Urinary bladder (tissue), 4 donors: ENCODE results near the gene C6orf132. TPM values are rescaled to one million over a fixed set of nuclear protein-coding genes. Genes with fewer than 3 reads are reported as not detected.

Source experiments
- DNase-seq: peaks from one replicate; pipeline ENCODE4 v3.0.0-alpha.2; 2015; ENCODE audit errors: extremely low spot score
- H3K27ac ChIP-seq: one replicate; pipeline ENCODE4 v1.5.1; 2013; ENCODE audit warnings: low read depth, mild to moderate bottlenecking, moderate library complexity
- H3K36me3 ChIP-seq: one replicate; pipeline ENCODE4 v1.6.1; 2013; ENCODE audit warnings: mild to moderate bottlenecking, moderate library complexity; ENCODE audit not compliant: insufficient read depth
- H3K4me1 ChIP-seq: one replicate; pipeline ENCODE4 v1.6.1; 2013; ENCODE audit warnings: mild to moderate bottlenecking, moderate library complexity; ENCODE audit not compliant: insufficient read depth
- H3K4me3 ChIP-seq: one replicate; pipeline ENCODE4 v1.5.1; 2013; ENCODE audit warnings: low read depth, low read length
- WGBS: extraction: QIAGEN DNeasy Blood & Tissue Kit; methylation state at CpG from one replicate; pipeline ENCODE4 v1.1.7; 2013; 5-methylcytosine and 5-hydroxymethylcytosine counted together
- polyA plus RNA-seq: library from polyadenylated mRNA; stranded (reverse); fragments of 200-250 nt; gene quantifications from one replicate; pipeline ENCODE4 v1.2.3, GENCODE V29; 2013
- total RNA-seq: library from RNA; depleted of rRNA; stranded (reverse); fragments of >200 nt; gene quantifications from one replicate; pipeline ENCODE4 v1.2.3, GENCODE V29; 2014
- donor health status: healthy with polysubstance abuse.
- donor health status: healthy.

C6orf132 gene
- total and polyA plus RNA-seq, 2 donors, result 2.7 to 4.4 TPM

DNA sequence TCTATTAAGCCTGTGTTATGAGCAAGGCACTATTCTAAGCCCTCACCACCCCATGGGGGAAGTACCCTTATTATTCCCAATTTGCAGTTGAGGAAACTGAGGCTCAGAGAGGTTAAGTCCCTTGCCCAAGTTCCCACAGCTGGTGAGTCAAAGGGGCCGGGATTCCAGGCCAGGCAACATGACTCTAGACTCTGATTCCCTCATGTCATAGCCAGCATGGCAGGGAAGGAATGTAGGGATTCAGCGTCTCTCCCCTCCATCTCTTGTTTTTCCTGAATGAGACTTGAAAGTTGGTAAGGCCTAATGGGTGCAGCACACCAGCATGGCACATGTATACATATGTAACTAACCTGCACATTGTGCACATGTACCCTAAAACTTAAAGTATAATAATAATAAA, 6.7 kb downstream of the C6orf132 start:
- H3K27ac ChIP-seq, result no peak overlapping the region
- no peak overlapping the region for H3K4me3 ChIP-seq
- WGBS, result 91% methylated on average over 2 of the region's 2 CpGs
- H3K36me3 ChIP-seq, result no peaks in the 10 kb centered on the region
- no peak for DNase-seq
- no peaks in the 10 kb centered on the region for H3K4me1 ChIP-seq

DNA sequence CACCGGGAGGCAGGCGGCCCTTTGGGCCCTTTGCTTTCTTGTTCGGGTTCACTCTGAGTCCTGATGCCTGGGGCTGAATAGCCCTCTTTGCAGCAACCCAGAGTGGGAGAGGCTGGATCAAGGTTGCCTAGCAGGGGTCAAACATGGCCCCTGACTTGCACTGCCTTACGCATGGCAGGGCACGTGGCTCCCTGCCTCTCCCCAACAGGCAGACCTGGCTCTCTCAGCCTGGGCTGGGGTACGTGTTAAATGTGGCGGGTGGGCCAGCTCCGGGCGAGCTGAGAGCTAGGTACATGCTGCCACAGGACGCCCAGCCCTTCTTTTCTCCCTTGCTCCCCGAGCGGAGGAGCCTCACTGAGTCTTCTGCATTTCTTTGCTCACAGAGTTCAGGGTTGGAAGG, 7.3 kb downstream of the C6orf132 start:
- 88% methylated on average over 12 of the region's 12 CpGs for WGBS
- DNase-seq, result no peak
- Histone ChIP-seq H3K27ac (no peak overlapping the region), H3K4me1 (no peaks in the 10 kb centered on the region), H3K36me3 (no peaks in the 10 kb centered on the region), H3K4me3 (no peak overlapping the region)

DNA sequence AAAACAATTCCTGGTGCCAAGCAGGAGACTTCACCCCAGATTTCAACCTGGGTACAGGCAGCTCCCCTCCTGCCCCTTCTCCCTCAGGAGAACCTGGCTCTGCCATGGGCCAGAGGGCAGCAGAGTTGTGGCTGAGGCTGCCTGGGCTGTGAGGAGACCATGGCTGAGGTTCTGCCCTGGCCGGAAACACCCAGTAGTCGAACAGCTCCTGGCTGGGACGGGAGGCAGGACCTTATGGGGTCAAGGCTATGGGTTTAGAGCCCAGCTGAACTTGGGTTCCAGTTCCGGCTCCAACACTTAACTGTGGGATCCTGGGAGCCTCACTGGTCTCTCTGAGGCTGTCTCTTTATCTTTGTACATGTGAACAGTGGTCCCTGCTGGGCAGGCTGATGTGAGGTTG, 8.5 kb downstream of the C6orf132 start:
- H3K4me1 ChIP-seq, result no peaks in the 10 kb centered on the region
- no peaks in the 10 kb centered on the region for H3K36me3 ChIP-seq
- no peak overlapping the region for H3K4me3 ChIP-seq
- no peak for DNase-seq
- H3K27ac ChIP-seq, result no peak overlapping the region
- WGBS, result 91% methylated on average over 4 of the region's 4 CpGs

DNA sequence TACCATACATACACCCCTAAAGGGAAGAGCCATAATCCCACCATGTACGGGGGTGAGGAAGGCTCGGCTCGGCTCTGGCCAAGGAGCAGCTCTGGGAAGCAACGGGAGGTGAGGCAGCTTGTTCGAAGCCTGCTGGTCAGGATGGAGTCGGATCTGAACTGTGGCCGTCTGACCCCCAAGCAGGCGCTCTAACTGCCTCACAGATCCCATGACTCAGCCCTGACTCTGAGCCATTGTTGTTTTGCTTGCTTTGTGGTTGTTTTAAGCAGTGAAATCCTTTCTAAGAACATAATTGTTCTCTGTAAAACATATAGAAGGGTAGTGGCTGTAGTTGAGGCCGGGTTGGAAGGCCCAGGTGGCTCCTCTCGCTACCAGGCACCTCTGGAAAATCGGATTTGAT, 10.9 kb downstream of the C6orf132 start:
- H3K27ac ChIP-seq, result no peak overlapping the region
- DNase-seq, result no peak
- no peaks in the 10 kb centered on the region for H3K36me3 ChIP-seq
- WGBS, result 89% methylated on average over 11 of the region's 11 CpGs
- H3K4me3 ChIP-seq, result no peak overlapping the region
- no peaks in the 10 kb centered on the region for H3K4me1 ChIP-seq

DNA sequence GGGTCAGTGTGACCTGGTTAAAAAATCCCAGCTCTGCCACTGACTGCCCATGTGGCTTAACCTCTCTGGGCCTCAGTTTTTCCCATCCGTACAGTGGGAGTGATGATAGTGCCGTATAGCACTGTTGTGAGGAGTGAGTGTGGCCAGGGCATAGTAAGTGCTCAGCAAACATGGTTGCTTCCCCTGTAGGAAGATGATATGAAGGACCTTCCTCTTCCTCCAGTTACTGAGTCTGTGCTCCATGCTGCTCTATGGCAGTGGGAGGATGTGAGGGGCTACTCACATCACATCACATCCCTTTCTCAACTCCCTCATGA, 13.1 kb downstream of the C6orf132 start:
- no peak for DNase-seq
- H3K27ac ChIP-seq, result no peak overlapping the region
- no peaks in the 10 kb centered on the region for H3K36me3 ChIP-seq
- WGBS, result 67% methylated on average over 2 of the region's 2 CpGs
- H3K4me1 ChIP-seq, result no peaks in the 10 kb centered on the region
- H3K4me3 ChIP-seq, result no peak overlapping the region

DNA sequence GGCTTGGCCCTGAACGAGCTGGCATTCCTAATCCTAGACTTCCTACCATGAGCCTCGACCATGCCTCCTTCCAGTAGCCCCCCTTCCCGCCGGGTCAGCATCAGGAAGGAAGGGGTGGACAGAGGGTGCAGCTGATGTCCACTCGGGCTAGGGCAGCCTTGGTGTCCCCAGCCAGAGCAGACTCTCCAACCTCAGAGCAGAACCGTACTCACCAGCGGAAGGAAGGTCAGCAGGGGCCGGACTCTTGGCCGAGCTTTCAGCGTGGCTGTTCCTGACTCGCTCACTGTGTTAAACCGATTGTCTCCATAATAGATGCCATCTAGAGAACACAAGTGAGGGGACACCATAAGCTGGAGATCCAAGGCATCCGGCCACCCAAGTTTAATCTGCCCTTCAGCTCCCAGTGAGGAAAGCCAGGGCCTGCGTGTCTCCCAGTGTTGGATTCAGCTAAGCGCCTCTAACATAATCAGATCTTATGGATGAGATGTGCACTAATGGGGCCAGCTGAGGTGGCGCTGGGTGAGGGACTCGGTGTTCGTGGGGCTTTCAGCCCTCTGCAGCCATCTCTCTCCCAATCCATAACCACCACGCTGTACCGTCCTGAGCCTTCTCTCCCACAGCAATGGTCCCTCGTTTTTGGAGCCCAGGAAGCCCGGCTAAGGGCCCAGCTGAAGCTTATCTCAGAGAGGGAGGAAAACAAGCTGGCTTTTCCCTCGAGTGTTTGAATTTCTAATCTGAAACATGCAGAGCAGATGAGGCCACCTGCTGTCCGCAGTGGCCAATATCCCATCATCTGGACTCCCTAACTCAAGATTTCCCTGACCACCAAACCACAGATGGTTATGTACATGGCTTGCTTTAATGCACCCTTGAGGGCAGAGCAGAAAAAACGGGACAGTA, 13.7 kb downstream of the C6orf132 start:
- Histone ChIP-seq H3K4me3 (no peak overlapping the region), H3K36me3 (no peaks in the 10 kb centered on the region), H3K4me1 (no peaks in the 10 kb centered on the region), H3K27ac (no peak overlapping the region)
- WGBS, result 61% methylated on average over 25 of the region's 25 CpGs
- DNase-seq, result no peak

DNA sequence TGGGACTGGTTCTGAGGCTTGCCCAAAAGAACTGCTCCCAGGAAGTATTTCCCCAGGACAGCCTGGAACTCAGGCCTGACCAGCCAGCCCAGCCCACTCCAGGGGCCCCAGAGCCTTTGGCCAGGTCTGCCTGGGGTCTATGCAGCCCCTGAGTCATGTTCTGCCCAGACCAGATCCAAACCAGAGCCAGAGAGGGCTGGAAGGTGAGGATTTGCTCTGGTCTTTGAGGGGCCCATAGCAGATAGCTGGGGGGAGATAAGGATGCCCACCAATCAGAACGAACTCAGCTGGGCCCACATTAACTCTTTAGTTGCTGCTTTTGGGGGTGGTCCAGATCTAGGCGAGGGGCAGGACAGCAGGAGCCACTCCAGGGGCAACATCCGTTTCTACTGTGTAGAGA, 16.8 kb downstream of the C6orf132 start:
- no peaks in the 10 kb centered on the region for H3K36me3 ChIP-seq
- WGBS, result 65% methylated on average over 3 of the region's 3 CpGs
- DNase-seq, result no peak
- H3K4me1 ChIP-seq, result no peaks in the 10 kb centered on the region
- H3K4me3 ChIP-seq, result no peak overlapping the region
- no peak overlapping the region for H3K27ac ChIP-seq

DNA sequence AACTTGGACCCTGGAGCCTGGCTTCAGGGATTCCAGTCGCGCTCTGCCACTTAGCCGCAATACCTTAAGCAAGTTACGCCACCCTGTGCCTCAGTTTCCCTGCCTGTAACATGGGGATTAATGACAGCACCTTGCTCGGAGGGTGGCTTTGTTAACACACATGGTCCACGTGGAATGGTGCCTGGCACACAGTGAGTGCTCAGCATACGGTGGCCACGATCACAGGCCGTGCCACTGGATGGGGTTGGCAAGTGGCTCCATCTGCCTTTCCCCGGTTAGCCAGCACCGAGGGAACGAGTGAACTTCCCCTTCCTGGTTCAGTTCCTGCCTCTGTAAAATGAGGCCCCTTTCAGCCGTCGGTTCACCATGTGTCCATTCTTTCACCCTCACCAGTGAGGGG, 17.2 kb downstream of the C6orf132 start:
- Histone ChIP-seq H3K36me3 (no peaks in the 10 kb centered on the region), H3K4me3 (no peak overlapping the region), H3K27ac (no peak overlapping the region), H3K4me1 (no peaks in the 10 kb centered on the region)
- no peak for DNase-seq
- 78% methylated on average over 14 of the region's 14 CpGs for WGBS

DNA sequence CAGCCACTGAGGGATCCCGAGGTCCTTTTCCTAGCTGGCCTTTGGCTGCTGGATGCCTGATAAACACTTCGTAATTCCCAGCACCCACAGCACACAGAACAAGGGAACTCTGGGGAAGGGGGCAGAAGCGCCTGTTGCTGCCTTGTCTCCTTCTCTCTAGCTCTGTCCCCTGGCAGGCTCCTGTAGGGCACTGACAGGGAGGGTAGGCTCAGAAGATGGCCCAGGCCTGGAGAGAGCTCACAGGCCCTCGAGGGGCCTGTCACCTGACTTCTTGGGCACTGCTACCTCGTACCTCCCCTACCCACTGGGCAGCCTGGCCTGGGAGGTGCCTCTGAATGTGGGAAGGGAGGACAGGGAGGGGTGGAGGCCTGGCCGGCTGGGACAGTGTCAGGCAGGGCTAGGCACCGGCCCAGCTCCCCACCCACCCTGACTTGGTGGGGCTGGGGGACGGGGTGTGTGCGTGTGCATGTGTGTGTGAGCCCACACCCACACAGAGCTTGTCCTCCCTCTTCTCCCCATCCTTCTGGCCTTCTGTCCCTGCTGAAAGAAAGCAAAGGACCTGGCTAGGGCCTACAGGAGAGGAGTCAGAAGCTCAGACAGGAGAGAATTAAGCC, 18.1 kb downstream of the C6orf132 start:
- H3K4me1 ChIP-seq, result no peaks in the 10 kb centered on the region
- peak overlapping the region; percentile 16 for H3K27ac ChIP-seq
- H3K4me3 ChIP-seq, result no peak overlapping the region
- no peaks in the 10 kb centered on the region for H3K36me3 ChIP-seq
- 80% methylated on average over 9 of the region's 9 CpGs for WGBS
- no peak for DNase-seq

DNA sequence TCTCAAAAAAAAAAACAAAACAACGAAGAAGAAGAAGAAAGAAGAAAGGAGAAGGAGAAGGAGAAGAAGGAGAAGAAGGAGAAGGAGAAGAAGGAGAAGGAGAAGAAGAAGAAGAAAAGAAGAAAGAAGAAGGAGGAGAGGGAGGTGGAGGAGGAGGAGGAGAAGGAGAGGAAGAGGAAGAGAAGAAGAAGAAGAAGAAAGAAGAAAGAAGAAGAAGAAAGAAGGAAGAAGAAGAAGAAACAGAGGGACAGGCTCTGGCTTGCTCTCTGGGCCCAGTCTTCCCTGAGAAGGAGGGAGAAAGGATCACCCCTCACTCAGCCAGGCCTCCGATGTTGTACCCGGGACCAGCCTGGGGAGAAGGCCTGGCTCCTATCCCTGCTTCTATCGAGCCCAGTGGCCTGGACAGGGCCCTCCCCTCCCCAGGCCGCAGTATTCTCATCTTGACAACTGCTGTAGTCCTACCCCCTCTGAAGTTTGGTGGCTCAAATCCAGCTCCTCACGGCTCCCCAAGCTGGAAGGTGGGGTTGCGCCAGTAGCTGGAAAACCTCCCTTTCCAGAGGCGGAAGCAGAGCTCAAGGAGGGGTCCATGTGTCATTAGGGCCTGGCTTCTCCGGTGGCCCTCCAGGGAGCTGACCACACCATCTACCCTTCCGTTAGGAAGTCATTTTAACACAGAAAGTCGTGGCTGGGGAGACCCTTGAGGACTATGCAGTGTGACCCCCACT, 18.9 kb downstream of the C6orf132 start:
- Histone ChIP-seq H3K36me3 (no peaks in the 10 kb centered on the region), H3K27ac (peak overlapping the region; percentile 65), H3K4me3 (no peak overlapping the region), H3K4me1 (no peaks in the 10 kb centered on the region)
- DNase-seq, result no peak
- 70% methylated on average over 11 of the region's 11 CpGs for WGBS

DNA sequence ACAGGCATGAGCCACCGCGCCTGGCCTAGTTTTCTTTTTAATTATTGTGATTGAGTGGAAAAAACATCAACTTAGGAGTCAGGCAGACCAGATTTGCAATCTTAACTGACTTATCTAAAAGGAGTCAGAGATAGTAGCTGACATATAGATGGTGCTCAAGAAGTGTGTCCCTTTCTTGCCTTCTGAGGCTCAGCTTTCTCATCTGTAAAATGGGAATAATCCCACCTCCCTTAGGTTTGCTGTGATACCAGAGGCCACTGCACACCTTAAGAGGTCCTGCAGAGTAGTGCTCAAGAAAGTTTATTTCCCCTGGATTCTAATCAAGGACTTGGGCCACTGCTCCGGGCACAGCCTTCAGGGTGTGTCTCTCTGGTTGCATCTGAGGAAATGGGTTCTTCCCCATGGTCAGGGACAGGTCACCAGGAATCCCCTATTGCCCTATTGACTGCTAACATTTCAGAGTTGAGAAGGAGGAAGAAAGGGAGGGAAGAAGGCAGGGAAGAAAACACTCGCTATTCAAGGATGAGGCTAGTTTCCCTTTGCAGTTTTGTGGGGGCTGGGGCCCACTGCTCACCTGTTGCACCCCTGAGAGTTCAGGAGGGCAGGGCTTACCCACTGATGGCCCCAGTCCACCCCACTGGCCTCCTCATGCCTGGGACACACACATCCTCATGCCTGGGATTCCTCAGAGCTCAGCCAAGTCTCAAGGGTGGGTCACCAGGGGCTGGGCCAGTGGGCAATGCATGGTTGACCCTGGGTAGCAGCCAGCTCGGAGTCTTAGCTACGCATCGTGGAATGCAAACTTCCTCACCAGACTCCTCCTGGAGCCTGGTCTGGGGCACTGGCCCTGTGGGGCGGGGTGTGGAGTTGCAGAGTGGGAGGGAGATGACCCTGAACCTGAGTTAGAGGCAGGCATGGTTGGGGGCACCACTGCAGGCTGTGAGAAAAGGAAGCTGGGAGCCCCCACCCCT, 21.2 kb downstream of the C6orf132 start:
- no peaks in the 10 kb centered on the region for H3K36me3 ChIP-seq
- H3K4me1 ChIP-seq, result no peaks in the 10 kb centered on the region
- no peak overlapping the region for H3K27ac ChIP-seq
- no peak for DNase-seq
- H3K4me3 ChIP-seq, result no peak overlapping the region
- WGBS, result 83% methylated on average over 8 of the region's 8 CpGs

DNA sequence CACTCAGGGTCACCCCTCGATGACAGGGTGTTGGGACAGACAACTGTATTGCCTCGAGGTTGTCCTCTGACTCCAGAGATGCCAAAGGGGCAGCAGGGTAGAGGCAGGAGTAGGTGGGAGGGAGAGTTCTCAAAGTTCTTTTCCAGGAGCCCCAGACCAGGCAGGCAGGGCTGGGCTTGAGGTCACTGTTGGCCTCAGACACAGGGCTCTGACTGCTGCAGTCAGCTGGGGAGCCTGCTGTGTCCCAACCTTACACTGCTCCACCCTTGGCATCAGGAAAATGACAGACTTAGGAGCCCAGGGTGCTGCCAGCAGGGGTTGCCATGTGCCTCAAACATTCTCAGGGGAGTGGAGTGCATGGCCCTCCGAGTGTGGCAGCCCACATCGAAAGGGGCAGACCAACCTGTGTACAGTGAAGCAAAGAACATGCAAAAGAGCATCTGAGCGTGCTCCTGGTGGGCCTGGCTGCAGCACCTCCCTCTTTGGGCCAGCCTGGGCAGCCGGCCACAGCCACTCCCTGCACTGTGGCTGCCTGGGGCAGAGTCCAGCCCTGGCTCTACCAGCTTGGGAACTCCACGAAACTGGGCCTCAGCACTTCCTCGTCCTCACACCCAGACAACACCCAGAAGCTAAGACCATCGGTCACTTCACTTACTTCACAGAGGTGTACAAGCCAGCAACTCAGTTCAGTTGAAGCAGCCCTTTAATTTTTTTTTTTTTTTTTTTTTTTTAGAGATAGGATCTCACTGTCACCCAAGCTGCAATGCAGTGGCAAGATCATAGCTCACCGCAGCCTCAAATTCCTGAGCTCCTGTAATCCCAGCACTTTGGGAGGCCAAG, 24.0 kb downstream of the C6orf132 start:
- DNase-seq, result no peak
- WGBS, result 44% methylated on average over 10 of the region's 10 CpGs
- Histone ChIP-seq H3K36me3 (no peaks in the 10 kb centered on the region), H3K4me3 (no peak overlapping the region), H3K4me1 (no peaks in the 10 kb centered on the region), H3K27ac (peak overlapping the region; percentile 60)
